DND-41 (cell line): ENCODE data around the gene PLA2R1.

Experiments
- ATAC-seq: fragments of 200-7000 bp; cut with Tn5 transposase; 3 replicates; pipeline ENCODE4 v1.9.1; 2021; ENCODE audit warnings: low read depth; ENCODE audit not compliant: insufficient read depth
- DNase-seq: peaks from one replicate; pipeline ENCODE4 v3.0.0-alpha.2; 2020
- H2AFZ ChIP-seq: 2 replicates; pipeline ENCODE4 v1.6.0; 2012; ENCODE audit warnings: low read depth, low read length
- H3K27ac ChIP-seq: 2 replicates; pipeline ENCODE4 v1.5.1; 2012; ENCODE audit warnings: low read length, inconsistent platforms
- H3K27me3 ChIP-seq: fragments of 200-600 bp; sonication (generic); 2 replicates; pipeline ENCODE4 v1.6.0; 2012; ENCODE audit warnings: low read length, mild to moderate bottlenecking, inconsistent platforms; ENCODE audit not compliant: insufficient read depth, poor library complexity
- H3K36me3 ChIP-seq: 2 replicates; pipeline ENCODE4 v1.5.1; 2012; ENCODE audit warnings: low read length, inconsistent platforms; ENCODE audit not compliant: insufficient read depth
- H3K4me1 ChIP-seq: 2 replicates; pipeline ENCODE4 v1.5.1; 2012; ENCODE audit warnings: mild to moderate bottlenecking, low read length; ENCODE audit not compliant: insufficient read depth
- H3K4me2 ChIP-seq: 2 replicates; pipeline ENCODE4 v1.6.0; 2012; ENCODE audit warnings: mild to moderate bottlenecking, moderate library complexity, low read length, inconsistent platforms; ENCODE audit not compliant: insufficient read depth
- H3K4me3 ChIP-seq, 2 experiments: fragments of 200-600 bp in 1 of 2; shearing (Covaris generic) in 1 of 2; 2 replicates each; pipeline ENCODE4 v1.5.1; 2012 to 2016; ENCODE audit warnings: inconsistent platforms in 2 of 2, low read length in 2 of 2, mild to moderate bottlenecking in 2 of 2, low read depth in 1 of 2, moderate library complexity in 1 of 2
- H3K79me2 ChIP-seq: 2 replicates; pipeline ENCODE4 v1.6.0; 2012; ENCODE audit warnings: low read length, inconsistent platforms; ENCODE audit not compliant: insufficient read depth
- H3K9ac ChIP-seq: 2 replicates; pipeline ENCODE4 v1.6.0; 2012; ENCODE audit warnings: low read depth, mild to moderate bottlenecking, inconsistent platforms, low read length, moderate library complexity
- H3K9me3 ChIP-seq: 2 replicates; pipeline ENCODE4 v1.5.1; 2012; ENCODE audit warnings: low read length, moderate library complexity, mild to moderate bottlenecking, inconsistent platforms; ENCODE audit not compliant: insufficient read depth, severe bottlenecking
- H4K20me1 ChIP-seq: 2 replicates; pipeline ENCODE4 v1.6.0; 2012; ENCODE audit warnings: low read length; ENCODE audit not compliant: insufficient read depth
- CTCF ChIP-seq: IDR thresholded peaks from 2 replicates; pipeline ENCODE4 v1.5.1; 2012; ENCODE audit warnings: borderline replicate concordance, low read length, moderate library complexity, mild to moderate bottlenecking; ENCODE audit not compliant: poor library complexity, severe bottlenecking; ENCODE audit errors: extremely low read depth
- EZH2 ChIP-seq: IDR thresholded peaks from 3 replicates; pipeline ENCODE4 v1.6.1; 2012; ENCODE audit warnings: borderline replicate concordance, low read depth, mild to moderate bottlenecking, moderate library complexity, low read length, inconsistent platforms; ENCODE audit not compliant: severe bottlenecking

PLA2R1 gene

DNA sequence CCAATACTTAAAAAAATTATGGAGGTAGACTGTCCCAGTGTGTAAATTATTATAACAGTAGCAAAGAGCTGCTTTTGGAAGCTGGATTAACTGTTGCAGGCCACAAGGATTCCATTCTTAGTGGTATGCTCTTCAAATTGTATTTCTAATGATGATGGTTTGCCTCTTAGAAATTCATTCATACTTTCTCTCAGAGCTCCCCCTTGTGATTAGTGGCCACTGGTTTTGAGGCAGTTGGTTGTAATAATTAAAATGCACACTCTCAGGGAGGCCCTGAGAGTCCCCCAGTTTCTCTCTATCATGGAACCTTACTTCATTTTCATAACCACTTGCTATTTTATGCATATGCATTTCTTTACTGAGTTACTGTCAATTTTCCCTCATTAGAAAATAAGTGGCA, 122.5 kb downstream of the PLA2R1 start:
- DNase-seq (no peak), ATAC-seq (no peak)
- Histone ChIP-seq H3K9me3 (no peaks in the 10 kb centered on the region), H3K79me2 (no peaks in the 10 kb centered on the region), H3K9ac (no peak overlapping the region), H4K20me1 (no peaks in the 10 kb centered on the region), H3K4me2 (no peak overlapping the region), H2AFZ (no peak overlapping the region), H3K27me3 (no peaks in the 10 kb centered on the region), H3K27ac (no peak overlapping the region), H3K4me3 (no peak overlapping the region), H3K4me1 (no peaks in the 10 kb centered on the region), H3K36me3 (no peaks in the 10 kb centered on the region)
- TF ChIP-seq CTCF (peak; percentile 40), EZH2 (no peak)

- Histone ChIP-seq H3K79me2 (no peaks in the 10 kb centered on the region), H3K9ac (no peak overlapping the region), H3K9me3 (no peaks in the 10 kb centered on the region), H3K27me3 (no peaks in the 10 kb centered on the region), H3K4me2 (no peak overlapping the region), H3K4me1 (no peaks in the 10 kb centered on the region), H4K20me1 (no peaks in the 10 kb centered on the region), H2AFZ (no peak overlapping the region), H3K36me3 (no peaks in the 10 kb centered on the region), H3K4me3 (no peak overlapping the region), H3K27ac (no peak overlapping the region)
- TF ChIP-seq CTCF, result no peak
- TF ChIP-seq EZH2, result no peak
- no peak for DNase-seq
- no peak for ATAC-seq
These were observed 124.0 kb downstream of the PLA2R1 start for GRCh38 chr2:159938395-159938794.

- no peaks in the 10 kb centered on the region for H3K36me3 ChIP-seq
- TF ChIP-seq CTCF, result no peak
- no peak for TF ChIP-seq EZH2
- DNase-seq (no peak), ATAC-seq (no peak)
- no peaks in the 10 kb centered on the region for H3K4me1 ChIP-seq
- H4K20me1 ChIP-seq, result no peaks in the 10 kb centered on the region
- no peaks in the 10 kb centered on the region for H3K79me2 ChIP-seq
- peaks cover 4% of the 10 kb centered on the region for H3K27me3 ChIP-seq
- H2AFZ ChIP-seq, result no peak overlapping the region
- no peak overlapping the region for H3K27ac ChIP-seq
- no peaks in the 10 kb centered on the region for H3K9me3 ChIP-seq
- H3K9ac ChIP-seq, result no peak overlapping the region
- H3K4me3 ChIP-seq, result no peak overlapping the region
- no peak overlapping the region for H3K4me2 ChIP-seq
These were observed 125.9 kb downstream of the PLA2R1 start for GRCh38 chr2:159936471-159936870.

DNA sequence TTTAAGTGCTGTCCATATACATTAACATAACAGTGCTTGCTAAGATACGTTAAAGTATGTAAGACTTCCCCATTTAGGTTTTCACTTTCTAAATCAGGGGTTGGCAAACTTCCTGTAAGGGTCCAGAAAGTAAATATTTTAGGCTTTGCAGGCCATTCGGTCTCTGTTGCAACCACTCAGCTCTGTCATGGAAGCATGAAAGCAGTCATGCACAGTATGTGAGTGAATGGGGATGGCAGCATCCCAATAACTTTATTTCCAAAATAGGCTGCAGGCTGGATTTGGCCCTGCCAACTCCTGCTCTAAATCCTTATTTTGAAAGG, 128.7 kb downstream of the PLA2R1 start:
- H3K4me3 ChIP-seq, result no peak overlapping the region
- no peaks in the 10 kb centered on the region for H3K4me1 ChIP-seq
- H3K36me3 ChIP-seq, result no peaks in the 10 kb centered on the region
- H2AFZ ChIP-seq, result no peak overlapping the region
- no peak for TF ChIP-seq CTCF
- TF ChIP-seq EZH2, result no peak
- no peak overlapping the region for H3K4me2 ChIP-seq
- ATAC-seq, result no peak
- no peaks in the 10 kb centered on the region for H3K79me2 ChIP-seq
- H3K9ac ChIP-seq, result no peak overlapping the region
- no peaks in the 10 kb centered on the region for H4K20me1 ChIP-seq
- H3K9me3 ChIP-seq, result no peaks in the 10 kb centered on the region
- H3K27ac ChIP-seq, result no peak overlapping the region
- DNase-seq, result no peak
- peaks cover 4% of the 10 kb centered on the region for H3K27me3 ChIP-seq
